Common myeloid progenitor, CD34-positive (primary cell): ENCODE data around the gene UGT3A2.

Experiments used
- CTCF ChIA-PET: fragments of 350-600 bp; sonication (Branson Sonifier 250); formaldehyde crosslinking; loops from one replicate; lab custom pipeline; 2021; ENCODE audit warnings: antibody characterized with exemption; lab: Charles Lee
- POLR2A ChIA-PET: fragments of 350-600 bp; sonication (Branson Sonifier 250); formaldehyde crosslinking; loops from one replicate; lab custom pipeline; 2021; ENCODE audit warnings: antibody characterized with exemption; lab: Charles Lee
- DNase-seq, 3 donors: peaks; one replicate each; pipeline versions ENCODE4 v3.0.0 to v3.0.0-alpha.2; 2013
- H3K27ac ChIP-seq, 2 experiments: 1 replicate in 1 of 2; 2 replicates in 1 of 2; pipeline ENCODE4 v1.7.0; 2013; ENCODE audit warnings: inconsistent platforms in 2 of 2, low read length in 2 of 2, mild to moderate bottlenecking in 2 of 2, low read depth in 1 of 2, moderate library complexity in 1 of 2; ENCODE audit not compliant: severe bottlenecking in 2 of 2, insufficient read depth in 1 of 2, poor library complexity in 1 of 2
- H3K27me3 ChIP-seq, 5 experiments: replicated peaks in 2 of 5; 1 replicate in 3 of 5; 2 replicates in 2 of 5; pipeline versions ENCODE4 v1.6.1 to v1.7.0; 2013; ENCODE audit warnings: low read length in 4 of 5, mild to moderate bottlenecking in 2 of 5, moderate library complexity in 2 of 5, inconsistent platforms in 1 of 5; ENCODE audit not compliant: insufficient read depth in 5 of 5, control insufficient read depth in 4 of 5
- H3K36me3 ChIP-seq, 4 experiments: 1 replicate in 2 of 4; 2 replicates in 2 of 4; pipeline versions ENCODE4 v1.6.1 to v1.7.0; 2013; ENCODE audit warnings: low read length in 3 of 4, control low read depth in 1 of 4, mild to moderate bottlenecking in 1 of 4; ENCODE audit not compliant: control insufficient read depth in 4 of 4, insufficient read depth in 4 of 4
- H3K4me1 ChIP-seq, 4 experiments: 1 replicate in 3 of 4; 2 replicates in 1 of 4; pipeline versions ENCODE4 v1.6.1 to v1.7.1; 2013; ENCODE audit warnings: low read length in 3 of 4, mild to moderate bottlenecking in 3 of 4, control low read depth in 1 of 4, inconsistent platforms in 1 of 4, moderate library complexity in 1 of 4; ENCODE audit not compliant: control insufficient read depth in 4 of 4, insufficient read depth in 4 of 4; ENCODE audit errors: control extremely low read depth in 1 of 4
- H3K4me3 ChIP-seq, 7 experiments: 1 replicate in 4 of 7; 2 replicates in 3 of 7; pipeline versions ENCODE4 v1.5.1 to v1.7.0; 2013; ENCODE audit warnings: mild to moderate bottlenecking in 7 of 7, low read length in 6 of 7, moderate library complexity in 6 of 7, inconsistent platforms in 2 of 7, low read depth in 2 of 7, control low read depth in 1 of 7; ENCODE audit not compliant: insufficient read depth in 4 of 7, control insufficient read depth in 1 of 7; ENCODE audit errors: extremely low read depth in 1 of 7
- H3K9me3 ChIP-seq, 5 experiments: 1 replicate in 4 of 5; 2 replicates in 1 of 5; pipeline versions ENCODE4 v1.6.1 to v1.7.1; 2013; ENCODE audit warnings: low read length in 4 of 5, mild to moderate bottlenecking in 2 of 5, inconsistent platforms in 1 of 5, low read depth in 1 of 5, moderate library complexity in 1 of 5; ENCODE audit not compliant: control insufficient read depth in 4 of 5, insufficient read depth in 2 of 5; ENCODE audit errors: control extremely low read depth in 1 of 5
- WGBS: methylation state at CpG from one replicate; pipeline ENCODE4 v1.1.5; 2013; ENCODE audit not compliant: insufficient coverage; 5-methylcytosine and 5-hydroxymethylcytosine counted together

UGT3A2 gene

DNA sequence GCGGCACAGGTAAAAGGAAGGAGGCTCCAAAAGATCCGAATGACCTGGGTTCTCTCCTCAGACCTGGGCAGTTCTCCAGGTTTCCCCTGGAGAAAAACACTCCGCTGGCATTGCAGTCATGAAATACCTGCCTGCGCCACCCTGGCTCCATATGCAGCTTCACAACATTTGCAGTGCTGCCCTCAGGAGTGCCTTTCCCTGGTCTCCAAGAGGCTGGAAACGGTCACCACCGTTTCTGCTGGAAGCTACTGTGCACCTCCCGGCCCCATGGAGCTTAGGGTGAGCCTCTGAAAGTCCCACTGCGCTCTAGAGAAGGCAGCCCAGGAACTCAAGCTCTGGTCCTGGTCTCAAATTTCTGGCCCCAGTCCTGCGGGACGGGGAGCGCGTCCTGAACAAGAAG lies 76.2 kb downstream of the UGT3A2 start:
- 52% methylated on average over 12 of the region's 12 CpGs for WGBS
- ChIA-PET POLR2A (no interaction called here), CTCF (no interaction called here)
- Histone ChIP-seq H3K27me3 (peaks cover 9 to 38% (median 16%) of the 10 kb centered on the region in 5 experiments), H3K4me3 (no peak overlapping the region), H3K4me1 (no peaks in the 10 kb centered on the region), H3K36me3 (no peaks in the 10 kb centered on the region), H3K9me3 (peaks cover 0 to 2% (median 0%) of the 10 kb centered on the region in 5 experiments), H3K27ac (no peak overlapping the region)
- DNase-seq: no peak

DNA sequence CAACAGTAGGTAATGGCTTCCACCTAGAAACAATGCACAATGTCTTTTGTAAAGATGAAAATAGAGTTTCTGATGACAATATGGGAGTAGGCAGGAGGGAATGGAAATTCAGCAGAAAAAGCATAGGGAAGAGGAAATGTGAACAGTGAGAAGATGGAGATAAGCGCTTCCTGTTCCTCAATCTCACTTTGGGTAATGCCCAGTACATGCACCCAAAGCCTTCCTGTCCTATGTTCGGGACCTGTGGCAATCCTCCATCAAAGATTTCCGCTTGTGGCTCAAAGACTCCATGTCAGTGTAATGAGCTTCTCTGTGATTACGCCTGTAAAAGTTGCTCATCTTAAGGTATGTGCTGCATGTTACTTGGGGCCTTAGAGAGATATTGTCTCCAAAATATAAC lies 78.2 kb downstream of the UGT3A2 start:
- no peak overlapping the region for H3K4me3 ChIP-seq
- 58% methylated on average over 3 of the region's 4 CpGs for WGBS
- no peak for DNase-seq
- peaks cover 6 to 32% (median 14%) of the 10 kb centered on the region in 5 experiments for H3K27me3 ChIP-seq
- POLR2A ChIA-PET: interaction anchor here (0.6 kb wide), 1 partner anchor 509 kb away, joined by 3 read pairs; no protein-coding TSS in a partner anchor
- H3K9me3 ChIP-seq: peaks cover 0 to 2% (median 0%) of the 10 kb centered on the region in 5 experiments
- no peak overlapping the region for H3K27ac ChIP-seq
- no peaks in the 10 kb centered on the region for H3K36me3 ChIP-seq
- CTCF ChIA-PET: no interaction called here
- H3K4me1 ChIP-seq: no peaks in the 10 kb centered on the region

DNA sequence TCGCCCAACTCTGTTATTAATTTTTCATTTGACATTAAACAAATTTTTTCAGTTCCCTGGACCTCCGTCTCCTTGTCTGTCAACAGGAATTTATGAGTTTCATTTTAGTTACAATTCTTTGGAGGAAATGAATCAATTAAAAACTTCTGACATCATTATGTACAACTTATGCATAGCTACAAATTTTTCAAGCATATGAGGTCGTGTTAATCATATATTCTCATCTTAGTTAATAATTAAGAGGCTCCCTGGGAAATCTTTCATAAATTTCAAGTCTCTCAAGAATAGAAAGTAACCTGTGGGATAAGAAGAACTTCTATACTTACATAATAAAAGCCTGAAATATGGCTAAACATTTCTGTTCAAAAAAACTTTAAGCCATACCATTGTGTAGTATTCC lies 78.9 kb downstream of the UGT3A2 start:
- Histone ChIP-seq H3K36me3 (no peaks in the 10 kb centered on the region), H3K27me3 (peaks cover 5 to 30% (median 12%) of the 10 kb centered on the region in 5 experiments), H3K4me1 (no peaks in the 10 kb centered on the region), H3K27ac (no peak overlapping the region), H3K4me3 (no peak overlapping the region), H3K9me3 (peaks cover 0 to 4% (median 0%) of the 10 kb centered on the region in 5 experiments)
- CTCF ChIA-PET: no interaction called here
- whole genome bisulfite sequencing: no CpG with 5 or more reads among the region's 3 CpGs
- no peak for DNase-seq
- POLR2A ChIA-PET: no interaction called here
